ENCODE data around the gene ITPRID2.

- TF ChIP-seq CTCF (IDR thresholded peaks at IDR 0.05) (no peak), POLR2A (IDR thresholded peaks at IDR 0.05) (no peak)
These were observed 1.4 kb downstream of the ITPRID2 start for GRCh38 chr2:181892799-181893435.

Measured in testis (tissue), 2 donors.